HEK293 (cell line): ENCODE results near the gene PLXNA3.

Source experiments
- GLI4 ChIP-seq: fragments of 450-650 bp; formaldehyde crosslinking; IDR thresholded peaks from 2 replicates; pipeline ENCODE4 v1.5.1; 2016; ENCODE audit warnings: missing biosample characterization, missing genetic modification characterization
- GLIS2 ChIP-seq: fragments of 450-650 bp; formaldehyde crosslinking; IDR thresholded peaks from 2 replicates; pipeline ENCODE4 v1.5.1; 2016; ENCODE audit warnings: missing biosample characterization, missing genetic modification characterization
- HIC1 ChIP-seq: fragments of 450-650 bp; formaldehyde crosslinking; IDR thresholded peaks from 2 replicates; pipeline ENCODE4 v1.5.1; 2016; ENCODE audit warnings: missing biosample characterization, missing genetic modification characterization
- HOXC10 ChIP-seq: sonication (generic); formaldehyde crosslinking; IDR thresholded peaks from 2 replicates; pipeline ENCODE4 v1.8.1; 2023; ENCODE audit warnings: mild to moderate bottlenecking, missing genetic modification reagents
- KLF9 ChIP-seq: fragments of 450-650 bp; formaldehyde crosslinking; IDR thresholded peaks from 2 replicates; pipeline ENCODE4 v1.5.1; 2016; ENCODE audit warnings: missing biosample characterization, missing genetic modification characterization, low read depth
- PATZ1 ChIP-seq: fragments of 450-650 bp; formaldehyde crosslinking; IDR thresholded peaks from 2 replicates; pipeline ENCODE4 v1.5.1; 2016; ENCODE audit warnings: missing biosample characterization, missing genetic modification characterization
- SP2 ChIP-seq: fragments of 450-650 bp; formaldehyde crosslinking; IDR thresholded peaks from 2 replicates; pipeline ENCODE4 v1.5.1; 2016; ENCODE audit warnings: missing biosample characterization, missing genetic modification characterization
- SP3 ChIP-seq: fragments of 450-650 bp; formaldehyde crosslinking; IDR thresholded peaks from 2 replicates; pipeline ENCODE4 v1.5.1; 2016; ENCODE audit warnings: missing biosample characterization, missing genetic modification characterization
- SP7 ChIP-seq: fragments of 450-650 bp; formaldehyde crosslinking; IDR thresholded peaks from 2 replicates; pipeline ENCODE4 v1.5.1; 2016; ENCODE audit warnings: missing biosample characterization, missing genetic modification characterization
- YY1 ChIP-seq: fragments of 450-650 bp; formaldehyde crosslinking; IDR thresholded peaks from 2 replicates; pipeline ENCODE4 v1.5.1; 2018; ENCODE audit warnings: missing biosample characterization, missing genetic modification characterization
- ZBTB17 ChIP-seq: fragments of 450-650 bp; formaldehyde crosslinking; IDR thresholded peaks from 2 replicates; pipeline ENCODE4 v1.5.1; 2016; ENCODE audit warnings: missing biosample characterization, missing genetic modification characterization
- ZBTB21 ChIP-seq: fragments of 450-650 bp; formaldehyde crosslinking; IDR thresholded peaks from 2 replicates; pipeline ENCODE4 v1.5.1; 2017; ENCODE audit warnings: missing biosample characterization, missing genetic modification characterization
- ZBTB26 ChIP-seq: fragments of 450-650 bp; formaldehyde crosslinking; optimal IDR thresholded peaks from 2 replicates; pipeline ENCODE3; 2016; ENCODE audit warnings: missing biosample characterization, mild to moderate bottlenecking, missing genetic modification characterization
- ZBTB44 ChIP-seq: fragments of 450-650 bp; IDR thresholded peaks from 2 replicates; pipeline ENCODE4 v1.5.1; 2018; ENCODE audit warnings: missing biosample characterization, mild to moderate bottlenecking, missing genetic modification characterization
- ZBTB8A ChIP-seq: fragments of 450-650 bp; formaldehyde crosslinking; IDR thresholded peaks from 2 replicates; pipeline ENCODE4 v1.5.1; 2016; ENCODE audit warnings: missing biosample characterization, missing genetic modification characterization
- ZFHX2 ChIP-seq: fragments of 450-650 bp; formaldehyde crosslinking; conservative IDR thresholded peaks from 2 replicates; pipeline ENCODE4 v1.5.1; 2016; ENCODE audit warnings: missing biosample characterization, missing genetic modification characterization
- ZNF184 ChIP-seq: fragments of 450-650 bp; IDR thresholded peaks from 2 replicates; pipeline ENCODE4 v1.5.1; 2018; ENCODE audit warnings: missing biosample characterization, mild to moderate bottlenecking, missing genetic modification characterization
- ZNF211 ChIP-seq: fragments of 450-650 bp; formaldehyde crosslinking; IDR thresholded peaks from 2 replicates; pipeline ENCODE4 v1.5.1; 2016; ENCODE audit warnings: low read depth, missing biosample characterization, missing genetic modification characterization
- ZNF223 ChIP-seq: fragments of 450-650 bp; formaldehyde crosslinking; IDR thresholded peaks from 2 replicates; pipeline ENCODE4 v1.5.1; 2016; ENCODE audit warnings: missing biosample characterization, missing genetic modification characterization
- ZNF324 ChIP-seq: fragments of 450-650 bp; formaldehyde crosslinking; IDR thresholded peaks from 2 replicates; pipeline ENCODE4 v1.5.1; 2016; ENCODE audit warnings: missing biosample characterization, missing genetic modification characterization
- ZNF48 ChIP-seq: fragments of 450-650 bp; formaldehyde crosslinking; IDR thresholded peaks from 2 replicates; pipeline ENCODE4 v1.5.1; 2016; ENCODE audit warnings: missing biosample characterization, missing genetic modification characterization
- ZNF501 ChIP-seq: fragments of 450-650 bp; formaldehyde crosslinking; IDR thresholded peaks from 2 replicates; pipeline ENCODE4 v1.5.1; 2016; ENCODE audit warnings: missing biosample characterization, missing genetic modification characterization
- ZNF521 ChIP-seq: fragments of 450-650 bp; formaldehyde crosslinking; IDR thresholded peaks from 2 replicates; pipeline ENCODE4 v1.5.1; 2017; ENCODE audit warnings: missing biosample characterization, mild to moderate bottlenecking, missing genetic modification characterization
- ZNF600 ChIP-seq: fragments of 450-650 bp; formaldehyde crosslinking; IDR thresholded peaks from 2 replicates; pipeline ENCODE4 v1.5.1; 2016; ENCODE audit warnings: missing biosample characterization, missing genetic modification characterization
- ZNF654 ChIP-seq: fragments of 450-650 bp; formaldehyde crosslinking; IDR thresholded peaks from 2 replicates; pipeline ENCODE4 v1.5.1; 2016; ENCODE audit warnings: low read depth, missing biosample characterization, missing genetic modification characterization
- ZNF660 ChIP-seq: fragments of 450-650 bp; IDR thresholded peaks from 2 replicates; pipeline ENCODE4 v1.5.1; 2018; ENCODE audit warnings: missing biosample characterization, mild to moderate bottlenecking, missing genetic modification characterization
- ZNF677 ChIP-seq: fragments of 450-650 bp; IDR thresholded peaks from 2 replicates; pipeline ENCODE4 v1.5.0; 2018; ENCODE audit warnings: missing biosample characterization, mild to moderate bottlenecking, missing genetic modification characterization, moderate library complexity
- ZNF692 ChIP-seq: fragments of 450-650 bp; formaldehyde crosslinking; IDR thresholded peaks from 2 replicates; pipeline ENCODE4 v1.5.1; 2016; ENCODE audit warnings: missing biosample characterization, missing genetic modification characterization
- ZNF707 ChIP-seq: fragments of 450-650 bp; formaldehyde crosslinking; IDR thresholded peaks from 2 replicates; pipeline ENCODE4 v1.5.1; 2016; ENCODE audit warnings: missing biosample characterization, missing genetic modification characterization
- ZNF76 ChIP-seq: fragments of 450-650 bp; formaldehyde crosslinking; IDR thresholded peaks from 2 replicates; pipeline ENCODE4; 2016; ENCODE audit warnings: low read depth, missing biosample characterization, missing genetic modification characterization, borderline replicate concordance
- ZNF792 ChIP-seq: fragments of 450-650 bp; formaldehyde crosslinking; IDR thresholded peaks from 2 replicates; pipeline ENCODE4 v1.5.1; 2016; ENCODE audit warnings: missing biosample characterization, missing genetic modification characterization
- ZNF843 ChIP-seq: fragments of 450-650 bp; formaldehyde crosslinking; IDR thresholded peaks from 2 replicates; pipeline ENCODE4 v1.5.1; 2016; ENCODE audit warnings: missing biosample characterization, missing genetic modification characterization
- ZSCAN30 ChIP-seq: fragments of 450-650 bp; IDR thresholded peaks from 2 replicates; pipeline ENCODE4 v1.5.1; 2018; ENCODE audit warnings: missing biosample characterization, mild to moderate bottlenecking, missing genetic modification characterization, moderate library complexity

Gene PLXNA3

GRCh38 chrX:154490414-154491083 is 32.5 kb downstream of the PLXNA3 start, which contains the start of gene SLC10A3 (continued):
- TF ChIP-seq PATZ1 (tag by site-specific recombination) (peak; percentile 38; the same call in 1 of the 2 replicates), ZNF76 (tag by site-specific recombination) (no peak), GLI4 (tag by site-specific recombination) (no peak), ZBTB26 (peak; percentile 74), ZNF707 (tag by site-specific recombination) (no peak), GLIS2 (peak; percentile 61; the same call in 1 of the 2 replicates), HIC1 (peak; percentile 79), ZBTB8A (peak; percentile 57), ZBTB17 (tag by site-specific recombination) (peak; percentile 92), ZNF223 (tag by site-specific recombination) (peak; percentile 75; the same call in 1 of the 2 replicates), ZNF843 (tag by site-specific recombination) (0 out of 2 replicates have a peak, but pooled peaks have one; percentile 49), ZBTB44 (tag by site-specific recombination) (0 out of 2 replicates have a peak, but pooled peaks have one; percentile 58), SP3 (peak; percentile 67), HOXC10 (CRISPR knock-in tag) (0 out of 2 replicates have a peak, but pooled peaks have one; percentile 22), ZNF600 (tag by site-specific recombination) (peak; percentile 62), SP2 (tag by site-specific recombination) (peak; percentile 83), ZSCAN30 (tag by site-specific recombination) (peak; percentile 70), KLF9 (tag by site-specific recombination) (peak; percentile 45; the same call in 1 of the 2 replicates), ZNF211 (tag by site-specific recombination) (no peak), ZNF677 (tag by site-specific recombination) (peak; percentile 47; the same call in 1 of the 2 replicates), ZNF48 (tag by site-specific recombination) (no peak), ZNF792 (tag by site-specific recombination) (no peak), ZNF184 (tag by site-specific recombination) (0 out of 2 replicates have a peak, but pooled peaks have one; percentile 35), ZNF654 (tag by site-specific recombination) (no peak), ZNF692 (tag by site-specific recombination) (no peak), ZNF660 (tag by site-specific recombination) (peak; percentile 56; the same call in 1 of the 2 replicates), ZFHX2 (tag by site-specific recombination) (no peak), ZNF501 (tag by site-specific recombination) (peak; percentile 56; the same call in 1 of the 2 replicates), ZBTB21 (peak; percentile 39), ZNF324 (tag by site-specific recombination) (0 out of 2 replicates have a peak, but pooled peaks have one; percentile 37), YY1 (tag by site-specific recombination) (0 out of 2 replicates have a peak, but pooled peaks have one; percentile 2), ZNF521 (tag by site-specific recombination) (no peak), SP7 (peak; percentile 59)
- TF ChIP-seq, all 188 proteins: peak for 33
